Progenitor cell of endocrine pancreas (in vitro differentiated cells): Measurements from ENCODE around the gene LDLRAD4. TPM values are rescaled to one million over a fixed set of nuclear protein-coding genes. Genes with fewer than 3 reads are reported as not detected.

ENCODE experiments used
- DNase-seq: peaks from one replicate; pipeline ENCODE4 v3.0.0; 2021; ENCODE audit warnings: low spot score; ENCODE audit not compliant: unreplicated experiment
- H3K27ac Mint-ChIP-seq: 2 replicates; pipeline ENCODE4 v1.8.0; 2021; ENCODE audit warnings: mild to moderate bottlenecking, moderate library complexity, mixed read lengths
- H3K27me3 Mint-ChIP-seq: 2 replicates; pipeline ENCODE4 v1.8.0; 2021; ENCODE audit warnings: mixed read lengths
- H3K36me3 Mint-ChIP-seq: 2 replicates; pipeline ENCODE4 v1.8.0; 2022; ENCODE audit warnings: mixed read lengths; ENCODE audit not compliant: insufficient read depth
- H3K4me1 Mint-ChIP-seq: 2 replicates; pipeline ENCODE4 v1.8.0; 2021; ENCODE audit warnings: low read depth, mixed read lengths
- H3K4me3 Mint-ChIP-seq: 2 replicates; pipeline ENCODE4 v1.8.0; 2021; ENCODE audit warnings: low read depth, mild to moderate bottlenecking, moderate library complexity, mixed read lengths
- H3K9me3 Mint-ChIP-seq: 2 replicates; pipeline ENCODE4 v1.8.0; 2021; ENCODE audit warnings: low read depth, mixed read lengths
- CTCF ChIP-seq: fragments of 200-600 bp; sonication (generic); IDR thresholded peaks from one replicate; pipeline ENCODE4 v1.5.0; 2021; ENCODE audit warnings: antibody characterized with exemption, mild to moderate bottlenecking; ENCODE audit not compliant: unreplicated experiment
- total RNA-seq: library from RNA; stranded (reverse); gene quantifications from 2 replicates; pipeline ENCODE4 v1.2.1, GENCODE V29; 2021

The LDLRAD4 gene
- total RNA-seq, 1 donor from 2014 or later: 3.8 TPM

GRCh38 chr18:13221869-13222855 is 3.6 kb downstream of the LDLRAD4 start:
- Mint-ChIP-seq H3K27me3 (peaks cover 35% of the 10 kb centered on the region), H3K36me3 (no peaks in the 10 kb centered on the region), H3K4me1 (peaks cover 17% of the 10 kb centered on the region), H3K9me3 (no peaks in the 10 kb centered on the region), H3K4me3 (no peak overlapping the region), H3K27ac (no peak overlapping the region)
- DNase-seq: no peak
- TF ChIP-seq CTCF: no peak

GRCh38 chr18:13222856-13223281 is 4.3 kb downstream of the LDLRAD4 start:
- Mint-ChIP-seq H3K27ac (no peak overlapping the region), H3K4me1 (peaks cover 17% of the 10 kb centered on the region), H3K9me3 (no peaks in the 10 kb centered on the region), H3K4me3 (no peak overlapping the region), H3K36me3 (no peaks in the 10 kb centered on the region), H3K27me3 (peaks cover 35% of the 10 kb centered on the region)
- no peak for DNase-seq
- TF ChIP-seq CTCF: no peak

GRCh38 chr18:13223311-13224143 is 5.0 kb downstream of the LDLRAD4 start:
- H3K4me3 Mint-ChIP-seq: no peak overlapping the region
- H3K36me3 Mint-ChIP-seq: no peaks in the 10 kb centered on the region
- DNase-seq: no peak
- TF ChIP-seq CTCF: no peak
- H3K27ac Mint-ChIP-seq: no peak overlapping the region
- H3K9me3 Mint-ChIP-seq: no peaks in the 10 kb centered on the region
- H3K4me1 Mint-ChIP-seq: peaks cover 17% of the 10 kb centered on the region
- H3K27me3 Mint-ChIP-seq: peaks cover 35% of the 10 kb centered on the region

GRCh38 chr18:13225261-13225660 is 6.7 kb downstream of the LDLRAD4 start:
- Mint-ChIP-seq H3K27ac (no peak overlapping the region), H3K9me3 (no peaks in the 10 kb centered on the region), H3K4me1 (peaks cover 15% of the 10 kb centered on the region), H3K4me3 (no peak overlapping the region), H3K36me3 (peaks cover 2% of the 10 kb centered on the region), H3K27me3 (peaks cover 18% of the 10 kb centered on the region)
- no peak for DNase-seq
- no peak for TF ChIP-seq CTCF

GRCh38 chr18:13226533-13227144 is 8.1 kb downstream of the LDLRAD4 start:
- peaks cover 2% of the 10 kb centered on the region for H3K36me3 Mint-ChIP-seq
- no peak for TF ChIP-seq CTCF
- peaks cover 13% of the 10 kb centered on the region for H3K4me1 Mint-ChIP-seq
- no peak for DNase-seq
- H3K9me3 Mint-ChIP-seq: no peaks in the 10 kb centered on the region
- no peak overlapping the region for H3K27ac Mint-ChIP-seq
- H3K27me3 Mint-ChIP-seq: peaks cover 7% of the 10 kb centered on the region
- no peak overlapping the region for H3K4me3 Mint-ChIP-seq
